Fibroblast of lung (primary cell): ENCODE measurements around the gene SMIM24.

Experiments
- CTCF ChIP-seq, 2 donors: IDR thresholded peaks in 1 of 2; conservative IDR thresholded peaks in 1 of 2; 1 replicate in 1 of 2; 2 replicates in 1 of 2; pipeline ENCODE4 v1.5.1; 2011 to 2012; ENCODE audit warnings: low read length in 2 of 2, control low read depth in 1 of 2, inconsistent platforms in 1 of 2, low read depth in 1 of 2, mild to moderate bottlenecking in 1 of 2
- EZH2 ChIP-seq: IDR thresholded peaks from 2 replicates; pipeline ENCODE4 v1.5.1; 2012; ENCODE audit warnings: low read length, control low read depth, mild to moderate bottlenecking; ENCODE audit errors: missing control alignments

DNA sequence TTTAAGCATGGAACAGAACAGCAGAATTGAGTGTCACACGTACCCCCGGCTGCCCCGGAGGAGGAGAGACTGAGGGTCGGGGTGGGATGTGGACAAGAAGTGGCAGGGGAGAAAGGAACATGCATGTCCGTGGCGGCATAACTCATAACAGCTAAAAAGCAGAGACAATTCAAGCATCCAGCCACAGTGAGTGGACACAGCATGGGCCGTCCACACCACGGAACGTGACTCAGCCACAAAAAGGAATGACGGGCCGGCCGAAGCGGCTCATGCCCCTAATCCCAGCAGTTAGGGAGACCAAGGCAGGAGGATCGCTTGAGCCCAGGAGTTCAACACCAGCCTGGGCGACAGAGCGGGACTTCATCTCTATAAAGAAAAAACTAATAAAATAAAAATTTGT is 12.6 kb upstream of the SMIM24 start:
- TF ChIP-seq CTCF (conservative IDR thresholded peaks at IDR 0.05 in 1 of 2, IDR thresholded peaks at IDR 0.05 in 1 of 2; ENCODE audit: low read depth in 1 of 2, low read length in 2 of 2) (no peak), EZH2 (no peak)
